Fibroblast of skin of left quadriceps (primary cell): ENCODE results near the gene CEBPA.

Experiments
- DNase-seq, 2 experiments: peaks; one replicate each; pipeline ENCODE4 v3.0.0-alpha.2; 2013; ENCODE audit warnings: low read depth in 2 of 2

The CEBPA gene

DNA sequence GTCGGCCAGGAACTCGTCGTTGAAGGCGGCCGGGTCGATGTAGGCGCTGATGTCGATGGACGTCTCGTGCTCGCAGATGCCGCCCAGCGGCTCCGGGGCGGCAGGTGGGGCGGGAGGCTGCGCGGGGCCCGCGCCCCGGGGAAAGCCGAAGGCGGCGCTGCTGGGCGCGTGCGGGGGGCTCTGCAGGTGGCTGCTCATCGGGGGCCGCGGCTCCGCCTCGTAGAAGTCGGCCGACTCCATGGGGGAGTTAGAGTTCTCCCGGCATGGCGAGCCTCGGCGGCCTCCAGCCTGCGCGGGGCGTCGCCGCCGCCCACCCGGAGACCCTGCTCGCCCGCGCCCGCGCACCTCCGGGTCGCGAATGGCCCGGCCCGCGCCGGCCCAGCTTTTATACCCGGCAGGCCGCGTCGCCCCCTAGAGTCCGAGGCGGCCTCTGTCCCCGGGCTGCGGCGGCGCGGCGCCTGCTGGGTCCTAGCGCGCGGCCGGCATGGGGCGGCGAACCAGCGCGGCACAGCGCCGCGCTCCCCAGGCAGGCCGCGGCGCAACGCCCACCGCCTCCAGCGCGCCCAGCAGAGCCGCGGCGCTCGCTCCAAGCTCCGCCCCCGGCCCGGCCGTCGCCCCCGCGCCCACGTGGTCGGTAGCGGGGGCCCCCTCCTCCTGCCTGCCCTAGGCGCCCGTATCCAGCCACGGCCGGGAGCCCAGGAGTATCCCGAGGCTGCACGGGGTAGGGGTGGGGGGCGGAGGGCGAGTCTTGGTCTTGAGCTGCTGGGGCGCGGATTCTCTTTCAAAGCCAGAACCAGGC is at the start of gene CEBPA:
Gene CEBPA, minus strand, starts transcription at position 360 of the 799 bp plus-strand sequence. Its CDS starts 120 bp downstream, at position 240.
- peak; percentile 68 to 74 for DNase-seq

GRCh38 chr19:33350538-33351309 is 48.4 kb upstream of the CEBPA start:
- no peak for DNase-seq

GRCh38 chr19:33349319-33350289 is 47.3 kb upstream of the CEBPA start:
- no peak for DNase-seq

GRCh38 chr19:33348301-33349010 is 46.1 kb upstream of the CEBPA start:
- no peak for DNase-seq

- DNase-seq: no peak
These were observed 45.0 kb upstream of the CEBPA start for GRCh38 chr19:33347300-33347699.

- no peak for DNase-seq
These were observed 44.3 kb upstream of the CEBPA start for GRCh38 chr19:33346665-33347064.

DNA sequence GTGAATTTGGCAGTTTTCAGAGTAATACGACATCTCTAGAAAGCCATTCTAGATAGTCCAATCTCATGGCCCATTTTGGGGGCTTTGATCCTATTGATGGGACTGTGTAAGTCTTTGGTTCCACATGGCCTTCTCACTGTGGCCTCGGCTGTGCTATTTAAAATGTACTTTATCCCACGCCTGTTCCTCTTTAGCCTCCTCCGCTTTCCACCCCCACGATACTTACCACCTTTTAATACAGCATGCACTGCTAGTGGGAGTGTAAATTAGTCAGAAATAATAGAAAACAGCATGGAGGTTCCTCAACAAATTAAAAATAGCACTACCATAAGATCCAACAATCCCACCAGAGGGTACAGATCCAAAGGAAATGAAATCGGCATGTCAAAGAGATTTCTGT is 42.8 kb upstream of the CEBPA start:
- DNase-seq: no peak

DNA sequence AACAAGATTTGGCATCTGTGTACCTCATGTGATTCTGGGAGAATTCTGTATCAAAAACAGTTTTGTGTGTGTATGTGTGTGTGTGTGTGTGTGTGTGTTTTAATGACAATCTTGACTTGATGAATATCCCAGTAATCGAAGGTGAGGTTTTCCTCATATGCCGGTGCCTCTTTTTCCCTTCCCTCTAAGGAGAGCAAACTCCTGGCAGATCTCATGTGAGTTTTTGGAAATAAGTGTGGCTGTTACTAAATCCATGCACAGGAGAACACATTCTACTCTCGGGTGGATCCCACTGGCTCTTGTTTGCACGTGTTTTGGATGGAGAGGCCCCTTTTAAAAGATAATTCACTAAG is 42.2 kb upstream of the CEBPA start:
- DNase-seq: no peak

GRCh38 chr19:33343859-33344572 is 41.7 kb upstream of the CEBPA start:
- no peak for DNase-seq

DNA sequence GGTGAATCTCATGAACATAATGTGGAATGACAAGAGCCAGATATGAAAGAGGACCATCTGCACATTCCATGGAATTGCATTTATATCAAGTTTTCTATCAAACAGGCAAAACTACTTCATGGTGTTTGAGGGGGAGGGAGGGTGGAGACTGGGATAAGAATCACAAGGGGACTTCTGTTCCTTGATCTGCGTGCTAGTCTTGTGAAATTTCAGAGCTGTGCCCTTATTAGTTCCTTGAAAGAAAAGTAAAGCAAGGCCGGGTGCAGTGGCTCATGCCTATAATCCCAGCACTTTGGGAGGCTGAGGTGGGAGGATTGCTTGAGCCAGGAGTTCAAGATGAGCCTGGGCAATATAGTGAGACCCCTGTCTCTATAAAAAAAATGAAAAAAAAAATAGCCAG is 41.0 kb upstream of the CEBPA start:
- DNase-seq: no peak

- DNase-seq: no peak
These were observed 38.7 kb upstream of the CEBPA start for GRCh38 chr19:33340991-33341390.

DNA sequence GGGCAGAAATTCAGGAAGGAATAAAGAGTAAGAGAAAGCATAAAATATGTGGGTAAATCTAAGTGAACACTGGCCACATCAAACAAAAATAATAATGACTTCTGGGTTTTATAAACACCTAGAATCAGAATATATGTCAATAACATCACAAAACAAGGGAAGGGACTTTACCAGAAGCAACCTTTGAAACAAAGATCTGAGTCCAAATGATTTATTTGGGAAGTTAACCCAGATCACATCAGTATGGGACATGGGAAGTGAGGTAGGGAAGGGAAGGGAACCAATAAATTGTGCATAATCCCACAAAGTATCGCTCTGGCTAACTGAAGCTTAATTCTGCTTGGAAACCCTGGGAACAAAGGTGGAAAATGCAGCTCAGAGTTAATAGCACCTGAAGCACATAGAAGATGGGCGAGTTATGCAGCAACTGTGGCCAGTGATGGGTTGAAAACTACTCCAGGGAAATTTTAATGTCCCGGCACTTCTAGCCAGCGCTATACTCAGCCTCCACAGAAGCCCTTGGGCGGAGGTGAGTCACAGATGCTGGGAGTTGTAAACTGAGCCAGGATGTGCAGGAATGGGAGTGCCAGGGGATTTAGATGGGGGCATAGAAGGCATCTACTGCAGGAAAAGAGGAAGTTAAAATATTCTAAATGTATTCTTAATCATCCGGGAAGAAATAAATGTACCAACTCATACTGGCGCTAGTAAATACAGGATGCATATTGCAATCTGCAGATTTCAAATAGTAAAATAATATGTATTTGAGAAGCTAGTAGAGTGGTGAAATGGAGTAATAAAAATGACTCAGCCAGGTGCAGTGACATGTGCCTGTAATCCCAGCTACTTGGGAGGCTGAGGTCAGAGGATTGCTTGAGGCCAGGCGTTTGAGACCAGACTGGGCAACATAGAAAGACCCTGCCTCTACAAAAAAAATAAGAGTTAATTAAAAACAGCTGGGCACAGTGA is 37.0 kb upstream of the CEBPA start:
- DNase-seq: no peak

- no peak for DNase-seq
These were observed 33.1 kb upstream of the CEBPA start for GRCh38 chr19:33335446-33335845.

DNA sequence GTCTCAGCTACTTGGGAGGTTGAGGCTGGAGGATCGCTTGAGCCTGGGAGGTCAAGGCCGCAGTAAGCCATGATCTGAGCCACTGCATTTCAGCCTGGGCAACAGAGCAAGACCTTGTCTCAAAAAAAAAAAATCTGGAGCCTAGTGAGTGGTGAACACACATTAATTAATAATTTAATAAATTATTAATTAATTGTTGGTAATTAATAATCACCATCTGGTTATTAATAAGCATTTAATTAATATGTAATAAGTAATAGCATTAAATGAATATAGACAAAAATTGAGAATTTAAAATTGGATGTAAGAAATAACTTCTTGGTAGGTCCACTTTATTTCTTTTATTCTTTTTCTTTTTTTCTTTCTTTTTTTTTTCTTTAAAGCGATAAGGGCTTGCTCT is 31.9 kb upstream of the CEBPA start:
- DNase-seq: no peak

- no peak for DNase-seq
These were observed 31.3 kb upstream of the CEBPA start for GRCh38 chr19:33333642-33334041.

DNA sequence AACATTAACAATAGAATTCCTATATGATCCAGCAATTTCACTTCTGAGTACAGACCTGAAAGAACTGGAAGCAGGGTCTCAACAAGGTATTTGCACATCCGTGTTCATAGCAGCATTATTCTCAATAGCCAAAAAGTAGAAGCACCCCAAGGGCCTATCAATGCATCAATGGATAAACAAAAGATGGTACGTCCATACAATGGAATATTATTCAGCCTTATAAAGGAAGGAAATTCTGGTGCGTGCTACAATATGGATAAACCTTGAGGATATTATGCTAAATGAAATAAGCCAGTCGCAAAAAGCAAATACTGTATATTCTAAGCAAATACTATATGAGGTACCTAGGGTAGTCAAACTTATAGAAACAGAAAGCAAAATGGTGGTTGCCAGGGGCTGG is 30.8 kb upstream of the CEBPA start:
- DNase-seq: no peak

GRCh38 chr19:33332248-33332647 is 29.9 kb upstream of the CEBPA start:
- DNase-seq: no peak

- DNase-seq: no peak
These were observed 27.4 kb upstream of the CEBPA start for GRCh38 chr19:33329736-33330135.

- no peak for DNase-seq
These were observed 26.7 kb upstream of the CEBPA start for GRCh38 chr19:33329060-33329459.

GRCh38 chr19:33325920-33326319 is 23.6 kb upstream of the CEBPA start:
- no peak for DNase-seq
